ENCODE measurements around the gene PADI1.
A peak's percentile ranks its signal among the peaks of the same experiment; 100 is the strongest.

The PADI1 gene

GRCh38 chr1:17188889-17189631, 15.9 kb upstream of the PADI1 start:
- TF ChIP-seq CTCF (IDR thresholded peaks at IDR 0.05), result no peak
- Mint-ChIP-seq H3K4me3 (no peak overlapping the region), H3K9me3 (peaks cover 13% of the 10 kb centered on the region), H3K27ac (no peak overlapping the region), H3K36me3 (ENCODE audit: low read depth) (no peaks in the 10 kb centered on the region), H3K27me3 (ENCODE audit: low read depth, poor library complexity) (peaks cover 12% of the 10 kb centered on the region), H3K4me1 (peaks cover 26% of the 10 kb centered on the region)
- DNase-seq, result no peak

DNA sequence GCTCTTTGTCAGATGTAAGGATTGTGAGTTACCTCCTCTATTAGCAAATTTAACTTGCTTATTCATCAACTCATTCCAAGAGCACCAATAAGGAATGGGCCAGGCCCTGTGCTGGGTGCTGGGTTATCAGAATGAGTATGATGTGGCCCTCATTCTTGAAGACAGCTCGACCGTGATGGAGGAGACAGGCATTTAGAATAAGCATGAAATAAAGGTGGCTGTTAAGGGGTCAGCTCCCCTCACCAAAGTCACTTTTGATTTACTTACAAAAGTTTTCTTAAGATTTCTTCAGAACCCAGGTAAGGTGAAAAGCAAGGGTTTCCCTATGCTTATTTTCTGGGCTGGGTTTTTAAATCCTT, 15.3 kb upstream of the PADI1 start:
- Mint-ChIP-seq H3K9me3 (peaks cover 13% of the 10 kb centered on the region), H3K27ac (no peak overlapping the region)
- no peak for DNase-seq

DNA sequence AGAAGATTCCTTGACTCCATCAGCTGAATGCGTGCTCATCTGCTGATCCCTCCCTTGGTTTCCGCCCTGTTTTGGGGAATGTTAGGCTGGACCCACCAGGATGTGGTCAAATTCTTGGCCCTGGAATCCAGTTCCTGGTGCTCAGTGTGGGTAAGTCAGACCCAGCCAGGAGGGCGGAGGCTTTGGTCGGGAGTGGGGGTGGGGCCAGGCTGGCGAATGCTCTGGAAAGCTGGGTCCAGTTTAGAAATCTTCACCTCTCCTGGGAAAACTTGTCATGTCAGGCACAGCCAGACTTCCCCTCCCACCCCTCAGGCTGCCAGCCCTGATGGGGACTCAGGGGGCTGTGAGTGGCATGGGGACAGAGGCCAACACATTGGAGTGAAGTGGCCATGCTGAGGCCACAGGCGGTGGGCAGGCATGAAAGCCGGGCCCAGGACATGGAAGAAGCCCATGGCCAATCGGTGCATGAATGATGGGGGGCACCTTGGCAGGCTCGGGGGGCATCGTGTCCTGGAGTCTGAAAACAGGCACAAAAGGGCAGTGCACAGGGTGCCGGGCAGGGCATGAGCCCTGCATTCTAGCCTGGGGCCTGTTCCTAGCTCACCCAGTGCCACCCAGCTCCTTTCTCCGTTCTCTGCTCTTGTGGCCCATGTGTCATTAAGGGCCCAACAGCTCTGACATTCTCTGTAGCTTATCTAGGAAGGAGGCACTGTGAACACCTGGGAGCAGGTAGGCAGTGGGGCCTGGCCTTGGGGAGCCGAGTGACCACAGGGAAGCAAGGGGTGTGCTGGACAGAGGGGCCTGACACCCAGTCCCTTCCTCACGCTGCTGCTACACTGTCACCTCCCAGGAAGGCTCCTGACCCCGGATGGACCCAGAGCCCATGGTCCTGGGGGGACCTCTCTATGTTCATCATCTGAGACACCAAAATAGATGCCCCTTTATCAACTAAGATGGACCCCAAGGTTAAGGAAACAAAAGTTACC, 14.6 kb upstream of the PADI1 start:
- peak overlapping the region; percentile 71 for H3K27ac Mint-ChIP-seq
- TF ChIP-seq CTCF (IDR thresholded peaks at IDR 0.05), result no peak
- H3K36me3 Mint-ChIP-seq (ENCODE audit: low read depth), result no peaks in the 10 kb centered on the region
- H3K4me1 Mint-ChIP-seq, result peaks cover 33% of the 10 kb centered on the region
- no peak for DNase-seq
- H3K4me3 Mint-ChIP-seq, result no peak overlapping the region
- H3K9me3 Mint-ChIP-seq, result peaks cover 13% of the 10 kb centered on the region
- peaks cover 21% of the 10 kb centered on the region for H3K27me3 Mint-ChIP-seq (ENCODE audit: low read depth, poor library complexity)

More for the DNA sequence above, 15.3 kb upstream of the PADI1 start:
- Mint-ChIP-seq H3K27me3 (ENCODE audit: low read depth, poor library complexity) (peaks cover 17% of the 10 kb centered on the region), H3K36me3 (ENCODE audit: low read depth) (no peaks in the 10 kb centered on the region), H3K4me3 (no peak overlapping the region), H3K4me1 (peaks cover 31% of the 10 kb centered on the region)
- TF ChIP-seq CTCF (IDR thresholded peaks at IDR 0.05), result no peak

- Mint-ChIP-seq H3K27ac (peak overlapping the region; percentile 12), H3K27me3 (ENCODE audit: low read depth, poor library complexity) (peaks cover 21% of the 10 kb centered on the region), H3K4me1 (peaks cover 29% of the 10 kb centered on the region), H3K4me3 (no peak overlapping the region), H3K9me3 (peaks cover 13% of the 10 kb centered on the region), H3K36me3 (ENCODE audit: low read depth) (no peaks in the 10 kb centered on the region)
- no peak for TF ChIP-seq CTCF (IDR thresholded peaks at IDR 0.05)
- DNase-seq, result no peak
These were observed 13.0 kb upstream of the PADI1 start for GRCh38 chr1:17191990-17192242.

DNA sequence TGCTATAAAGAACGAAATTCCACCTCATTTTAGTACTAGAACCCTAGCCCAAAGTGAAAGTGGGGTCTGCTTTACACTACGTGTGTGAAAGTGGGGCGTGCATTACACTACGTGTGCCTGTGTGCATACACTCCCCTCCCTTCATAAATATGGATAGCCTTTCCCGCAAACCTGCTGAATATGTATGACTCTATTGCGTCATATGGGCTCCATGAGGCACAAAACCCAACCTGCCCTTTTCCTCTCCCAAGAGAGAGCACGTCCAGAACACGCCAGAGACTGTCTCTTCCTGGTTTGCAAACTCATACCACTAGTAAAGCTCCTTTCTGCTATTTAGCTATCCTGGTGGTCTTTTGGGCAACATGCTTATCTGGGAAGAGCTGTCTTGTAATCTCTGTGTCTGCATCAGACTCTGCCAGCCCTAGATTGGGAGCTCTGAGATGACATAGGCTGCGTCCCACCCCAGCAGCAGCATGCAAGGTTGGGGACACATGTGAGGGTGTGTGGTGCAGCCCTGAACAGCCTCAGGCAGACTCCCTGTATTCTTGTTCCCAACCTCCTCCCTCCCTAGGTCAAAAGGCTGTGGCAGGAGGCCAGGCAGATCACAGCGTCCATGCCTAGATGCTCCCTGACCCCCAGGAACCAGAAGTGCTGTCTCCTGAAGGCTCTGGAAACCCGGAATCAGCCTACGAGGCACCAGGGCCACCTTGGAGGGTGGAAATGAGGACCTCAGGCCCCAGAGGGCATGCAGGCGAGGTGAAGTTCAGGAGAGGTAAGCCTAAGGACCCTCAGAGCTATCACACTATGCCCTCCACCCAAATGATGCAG, 12.3 kb upstream of the PADI1 start:
- Mint-ChIP-seq H3K9me3 (peaks cover 13% of the 10 kb centered on the region), H3K4me3 (no peak overlapping the region), H3K4me1 (peaks cover 28% of the 10 kb centered on the region), H3K36me3 (ENCODE audit: low read depth) (no peaks in the 10 kb centered on the region), H3K27me3 (ENCODE audit: low read depth, poor library complexity) (peaks cover 26% of the 10 kb centered on the region), H3K27ac (no peak overlapping the region)
- TF ChIP-seq CTCF (IDR thresholded peaks at IDR 0.05), result no peak
- no peak for DNase-seq

Data from nephron progenitor cell (in vitro differentiated cells).